Activated CD4-positive, alpha-beta T cell treated with anti-CD3 and anti-CD28 coated beads, Interleukin-2, amount 50 U/mL, for 24 hours (primary cell): Measurements from ENCODE around the gene DERL3.

Experiments used
- DNase-seq, 2 donors: peaks; one replicate each; pipeline ENCODE4 v3.0.0-alpha.2; 2020; ENCODE audit warnings: low read depth in 1 of 2, low spot score in 1 of 2

The DERL3 gene

DNA sequence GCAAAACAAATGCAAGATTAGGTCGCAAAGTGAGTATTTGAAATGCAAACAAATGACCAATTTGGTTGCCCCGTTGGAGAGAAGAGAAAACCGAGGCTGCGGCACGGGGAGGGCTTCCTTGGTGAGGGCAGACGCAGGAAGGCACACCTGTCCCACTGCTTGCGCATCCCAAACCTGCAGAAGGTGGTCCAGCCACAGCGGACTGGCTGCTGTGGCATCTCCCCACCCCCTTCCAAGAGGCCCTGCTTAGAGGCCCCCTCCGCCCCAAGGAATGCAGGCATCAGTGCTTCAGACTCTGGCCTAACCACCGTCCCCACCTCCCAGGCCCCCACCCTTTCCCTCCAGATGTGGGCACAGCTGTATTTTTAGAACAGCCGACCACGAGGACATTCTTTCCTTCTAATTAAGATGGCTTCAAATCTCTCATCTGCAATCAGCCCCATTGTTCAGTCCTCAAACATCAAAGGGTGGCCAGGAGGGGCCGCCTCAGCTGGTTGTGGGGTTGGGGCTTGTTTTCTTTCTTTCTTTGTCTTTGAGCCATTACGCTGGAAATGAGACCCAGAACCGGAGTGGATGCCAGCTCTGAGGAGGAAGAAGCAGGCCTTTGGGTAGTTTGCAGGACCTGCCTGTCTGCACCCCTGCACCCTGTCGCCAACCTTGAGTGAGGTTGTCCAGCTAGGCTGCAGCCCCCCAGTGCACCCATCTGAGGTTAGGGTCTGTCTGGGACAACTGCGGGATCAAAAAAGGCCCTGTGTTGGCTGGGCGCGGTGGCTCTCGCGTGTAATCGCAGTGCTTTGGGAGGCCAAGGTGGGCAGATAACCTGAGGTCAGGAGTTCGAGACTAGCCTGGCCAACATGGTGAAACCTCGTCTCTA is 9.4 kb upstream of the DERL3 start:
- no peak for DNase-seq

DNA sequence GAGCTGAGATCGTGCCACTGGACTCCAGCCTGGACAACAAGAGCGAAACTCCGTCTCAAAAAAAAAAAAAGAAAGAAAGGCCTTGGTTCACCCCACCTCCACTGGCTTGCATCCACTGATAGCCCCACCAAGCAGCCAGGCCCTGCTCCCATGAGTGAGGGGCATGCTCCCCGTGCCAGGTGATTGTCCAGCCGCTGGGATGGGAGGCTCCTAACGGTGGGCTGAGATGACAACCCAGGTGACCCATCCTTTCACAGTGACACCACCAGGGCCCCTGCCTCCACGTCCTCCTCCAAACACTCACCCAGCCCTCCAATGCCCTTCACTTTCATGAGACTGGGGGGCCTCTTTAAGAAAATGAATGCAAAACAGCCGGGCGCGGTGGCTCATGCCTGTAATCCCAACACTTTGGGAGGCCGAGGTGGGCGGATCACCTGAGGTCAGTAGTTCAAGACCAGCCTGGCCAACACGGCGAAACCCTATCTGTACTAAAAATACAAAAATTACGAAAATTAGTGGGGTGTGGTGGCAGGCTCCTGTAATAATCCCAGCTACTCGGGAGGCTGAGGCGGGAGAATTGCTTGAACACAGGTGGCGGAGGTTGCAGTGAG is 8.6 kb upstream of the DERL3 start:
- DNase-seq, result no peak

DNA sequence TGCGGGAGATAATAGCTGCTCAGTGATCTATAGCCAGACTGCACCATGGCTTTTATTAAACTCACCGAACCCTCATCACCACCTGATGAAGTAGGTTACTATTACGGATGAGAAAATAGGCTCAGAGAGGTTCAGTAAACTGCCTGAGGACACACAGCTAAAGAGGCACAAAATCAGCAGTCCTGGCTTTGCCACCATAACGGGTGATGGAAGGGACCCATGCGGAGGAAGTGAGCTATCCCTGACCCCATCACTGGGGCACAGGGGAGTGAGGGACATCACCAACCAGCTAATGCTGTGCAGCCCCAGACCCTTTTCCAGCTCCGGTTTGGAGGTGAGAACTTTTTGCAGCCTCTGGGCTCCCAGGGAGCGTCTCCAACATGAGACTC is 7.3 kb upstream of the DERL3 start:
- DNase-seq, result no peak

DNA sequence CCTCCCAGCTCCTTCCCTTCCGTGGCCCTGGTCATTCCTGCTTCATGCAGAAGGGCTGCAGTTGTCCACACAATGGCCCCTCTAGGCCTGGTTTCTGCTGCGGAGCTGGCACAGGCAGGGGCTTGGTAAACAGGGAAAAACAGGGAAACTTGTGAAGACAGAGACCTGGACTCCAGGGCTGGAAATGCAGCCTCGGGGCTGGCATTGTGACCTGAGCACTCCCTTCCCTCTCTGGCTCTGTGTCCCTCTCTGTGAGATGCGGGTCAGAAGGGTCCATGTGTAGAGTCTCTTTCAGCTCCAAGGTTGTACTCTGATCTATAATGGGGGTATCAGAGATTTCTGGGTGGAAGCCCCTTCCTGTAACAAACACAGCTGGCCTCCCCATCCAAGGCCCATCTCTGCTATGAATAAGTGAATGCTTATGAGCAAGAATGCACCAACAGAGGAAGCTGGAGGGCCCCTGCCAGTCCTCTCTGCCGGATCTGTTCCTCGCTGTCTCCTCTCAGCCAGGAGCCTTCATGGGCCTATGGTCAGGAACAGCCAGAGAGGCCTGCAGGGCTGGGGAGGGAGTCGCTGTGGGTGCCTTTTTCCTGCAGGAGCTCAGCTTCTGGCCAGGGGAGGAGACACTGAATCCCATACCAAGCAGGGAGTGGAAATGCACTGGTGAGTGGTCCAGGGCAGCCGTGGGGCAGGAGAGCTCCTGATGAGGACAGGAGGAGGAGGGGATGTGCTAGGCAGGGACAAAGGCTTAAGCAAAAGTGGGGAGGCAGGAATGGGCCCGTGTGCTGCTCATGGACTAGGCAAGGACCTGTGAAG is 6.7 kb upstream of the DERL3 start:
- no peak for DNase-seq

DNA sequence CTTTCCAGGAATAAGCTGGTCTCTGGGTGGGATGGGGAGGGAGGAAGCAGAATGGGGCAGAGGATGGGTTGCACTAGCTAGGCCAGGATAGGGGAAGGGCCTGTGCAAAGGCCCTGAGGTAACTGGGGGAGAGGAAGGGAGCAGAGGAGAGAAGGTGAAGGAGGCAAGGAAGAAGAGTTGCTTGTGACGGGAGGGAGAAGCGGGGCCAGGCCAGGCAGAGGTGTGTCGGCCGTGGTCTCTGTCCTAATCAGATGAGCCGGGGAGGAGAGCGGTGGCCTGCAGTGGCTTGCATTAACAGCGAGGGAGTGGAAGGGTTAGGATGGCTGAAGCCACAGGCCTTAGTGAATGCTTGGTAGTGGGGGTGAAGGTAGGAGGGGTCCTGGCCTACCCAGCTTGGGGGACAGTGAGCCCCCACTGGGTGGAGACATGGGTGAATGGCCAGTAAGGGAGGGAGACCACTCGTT is 6.0 kb upstream of the DERL3 start:
- DNase-seq, result no peak

DNA sequence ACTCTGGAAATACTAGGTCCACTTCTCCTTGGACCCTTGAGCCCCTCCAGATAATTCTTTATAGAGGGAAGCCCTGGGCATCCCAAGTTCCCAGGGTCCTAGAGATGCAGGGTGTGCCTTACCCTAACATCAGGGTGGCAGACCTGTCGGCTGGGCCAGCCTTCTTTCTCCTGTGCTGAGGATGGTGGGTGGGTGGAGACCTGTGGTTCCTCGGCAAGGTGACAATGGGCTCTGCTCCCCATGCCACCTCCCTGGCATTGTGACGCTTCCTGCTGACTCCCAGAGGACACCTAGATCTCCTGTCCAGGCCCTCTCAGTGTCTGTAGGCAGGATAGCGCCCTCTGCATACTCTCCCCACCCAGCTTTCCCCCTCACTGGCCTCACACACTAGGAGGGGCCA is 3.8 kb upstream of the DERL3 start:
- no peak for DNase-seq

DNA sequence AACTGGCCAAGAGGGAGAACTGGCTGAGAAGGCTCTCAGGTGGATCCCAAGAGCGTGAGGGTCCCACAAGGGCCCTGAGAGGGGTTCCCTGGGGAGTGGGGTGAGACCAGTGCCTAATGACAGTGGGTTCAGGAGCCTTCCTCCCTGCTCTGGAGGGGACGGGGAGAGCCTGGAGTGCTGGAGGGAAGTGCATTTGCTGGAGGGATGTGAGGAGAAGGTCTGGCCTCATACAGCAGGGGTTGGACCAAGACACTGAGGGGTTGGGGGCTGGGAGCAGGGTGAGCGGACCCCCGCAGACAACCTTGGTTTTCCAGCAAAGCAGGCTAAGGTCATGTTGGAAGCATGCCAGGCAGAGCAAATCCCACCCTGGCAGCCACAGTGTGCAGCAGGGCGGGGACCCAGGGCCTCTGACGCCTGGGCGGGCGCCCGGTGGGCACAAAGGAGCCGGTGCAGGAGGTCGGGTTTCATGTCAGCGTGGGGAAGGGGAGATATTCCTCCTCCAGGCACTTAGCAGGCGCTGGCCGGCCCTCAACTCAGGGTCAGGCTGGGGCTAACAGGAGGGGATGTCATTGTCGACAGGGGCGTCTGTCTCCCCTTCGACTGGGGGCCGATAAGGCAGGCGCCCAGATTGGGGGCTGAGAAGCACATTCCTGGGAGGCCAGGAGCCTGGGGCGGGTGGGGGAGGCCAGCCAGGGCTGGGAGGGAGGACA is 3.1 kb upstream of the DERL3 start:
- DNase-seq, result no peak

DNA sequence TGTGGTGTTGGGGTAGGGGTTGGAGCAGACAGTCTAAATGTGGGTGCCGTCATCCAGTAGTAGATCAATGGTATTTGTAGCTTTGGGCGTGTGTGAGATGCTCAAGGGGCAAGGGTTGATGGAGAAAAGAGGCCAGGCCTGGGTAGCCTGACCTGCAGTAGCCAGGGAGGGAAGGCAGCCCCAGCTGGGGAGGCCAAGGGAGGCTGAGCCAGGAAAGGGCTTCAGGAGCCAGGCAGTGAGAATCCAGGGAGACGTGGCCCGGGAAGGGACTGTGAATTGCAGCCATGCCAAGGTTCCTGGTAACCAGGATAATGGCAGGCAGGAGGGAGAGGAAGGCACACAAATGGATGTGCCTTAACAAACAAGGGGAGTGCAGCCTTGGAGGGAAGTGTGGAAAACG is 2.5 kb upstream of the DERL3 start:
- DNase-seq, result no peak

DNA sequence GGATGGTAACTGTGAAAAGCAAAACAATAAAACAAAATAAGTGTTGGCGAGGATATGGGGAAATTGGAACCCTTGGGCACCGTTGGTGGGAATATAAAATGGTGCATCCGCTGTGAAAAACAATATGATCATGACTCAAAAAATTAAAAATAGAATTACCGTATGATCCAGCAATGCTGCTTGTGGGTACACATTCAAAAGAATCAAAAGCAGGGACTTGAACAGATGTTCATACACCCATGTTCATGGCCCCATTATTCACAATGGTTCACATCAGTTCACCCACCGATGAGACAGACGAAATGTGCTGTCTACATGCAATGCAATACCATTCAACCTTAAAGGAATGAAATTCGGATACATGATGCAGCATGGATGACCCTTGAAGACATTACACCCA is 1.2 kb upstream of the DERL3 start:
- no peak for DNase-seq

DNA sequence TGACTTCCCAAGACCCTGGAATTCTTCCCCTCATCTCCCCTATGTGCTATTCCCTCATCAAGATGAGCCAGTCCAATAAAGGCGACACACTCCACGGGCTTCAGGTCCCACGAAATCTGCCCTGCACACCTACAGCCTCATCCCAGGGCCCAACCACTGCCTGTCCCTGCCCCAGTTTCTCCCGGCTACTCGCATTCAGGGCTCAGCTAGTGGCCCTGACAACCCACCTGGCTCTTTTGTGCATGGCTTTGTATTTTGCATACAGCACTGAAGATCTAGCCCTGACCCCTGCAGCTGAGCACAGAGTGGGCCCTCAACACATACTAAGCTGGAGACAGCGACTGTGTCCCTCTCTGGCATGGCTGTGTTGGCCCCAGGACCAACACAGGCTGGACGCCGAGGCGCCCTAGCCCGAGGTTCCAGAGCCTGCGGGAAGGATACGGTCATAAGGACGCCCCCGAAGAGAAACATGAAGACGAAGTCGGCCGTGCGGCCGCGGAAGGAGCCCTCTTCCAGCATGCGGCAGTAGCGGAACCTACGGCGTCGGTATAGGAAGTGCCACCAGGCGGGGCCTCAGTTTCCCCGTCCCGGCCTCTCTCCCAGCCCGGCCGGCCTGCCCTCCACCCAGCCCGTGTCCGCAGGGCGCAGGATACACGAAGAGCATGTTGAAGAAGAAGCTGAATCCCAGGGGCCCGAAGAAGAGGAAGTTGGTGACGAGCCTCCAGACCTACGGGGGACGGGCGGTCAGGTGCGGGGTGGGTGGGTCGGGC is 710 bp downstream of the DERL3 start:
- DNase-seq, result no peak

DNA sequence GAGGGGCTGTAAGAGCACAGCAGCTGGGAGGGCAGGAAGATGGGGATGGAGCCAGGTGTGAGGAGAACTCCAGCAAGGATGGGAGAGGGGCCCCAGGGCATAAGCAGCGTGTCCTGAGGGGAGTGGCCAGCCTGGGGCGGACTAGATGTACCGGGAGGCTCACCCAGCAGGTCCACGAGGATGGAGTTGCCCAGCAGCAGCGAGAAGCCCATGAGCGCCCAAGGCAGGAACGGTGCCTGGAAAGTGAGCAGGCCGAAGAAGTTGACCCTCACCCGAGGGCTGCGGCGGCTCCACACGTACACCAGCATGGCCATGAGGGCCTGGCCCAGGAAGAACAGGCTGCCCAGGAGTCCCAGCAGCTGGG is 1.3 kb downstream of the DERL3 start:
- DNase-seq, result no peak

DNA sequence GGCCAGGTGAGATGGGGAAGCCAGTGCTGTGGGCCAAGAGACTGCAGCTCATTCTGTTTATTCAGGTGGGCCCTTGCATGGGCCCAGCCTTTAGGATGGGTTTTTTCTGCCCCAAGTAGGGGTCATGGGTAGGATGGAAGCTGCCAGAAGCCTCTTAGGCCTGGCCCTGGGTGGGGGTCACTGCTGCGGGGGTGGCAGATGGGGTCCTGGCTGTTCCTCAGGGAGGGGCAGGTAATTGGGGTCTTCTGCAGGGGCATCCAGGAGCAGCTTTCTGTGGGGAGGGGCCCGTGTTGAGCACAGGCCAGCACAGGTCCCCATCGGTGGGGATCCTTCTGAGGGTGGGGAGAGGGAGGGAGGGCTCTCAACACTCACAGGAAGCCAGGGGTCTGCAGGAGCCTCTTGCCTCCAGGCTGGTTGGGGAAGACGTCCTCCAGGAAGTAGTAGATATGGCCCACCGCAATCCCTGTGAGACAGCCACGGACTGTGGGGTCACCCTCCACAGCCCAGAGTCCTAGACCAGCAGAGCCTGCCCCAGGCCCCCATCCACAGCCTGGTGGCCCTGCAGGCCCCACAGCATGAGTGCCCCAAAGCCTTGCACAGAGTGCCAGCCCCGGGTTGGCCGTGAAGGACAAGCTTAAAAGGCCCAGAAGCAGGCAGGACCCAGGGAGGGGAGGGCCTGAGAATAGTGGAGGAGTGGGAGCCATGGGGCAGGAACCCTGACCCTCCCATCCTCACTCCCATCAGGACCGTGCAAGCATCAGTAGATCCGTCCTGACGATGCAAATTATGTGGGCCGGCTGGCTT is 1.9 kb downstream of the DERL3 start:
- no peak for DNase-seq

DNA sequence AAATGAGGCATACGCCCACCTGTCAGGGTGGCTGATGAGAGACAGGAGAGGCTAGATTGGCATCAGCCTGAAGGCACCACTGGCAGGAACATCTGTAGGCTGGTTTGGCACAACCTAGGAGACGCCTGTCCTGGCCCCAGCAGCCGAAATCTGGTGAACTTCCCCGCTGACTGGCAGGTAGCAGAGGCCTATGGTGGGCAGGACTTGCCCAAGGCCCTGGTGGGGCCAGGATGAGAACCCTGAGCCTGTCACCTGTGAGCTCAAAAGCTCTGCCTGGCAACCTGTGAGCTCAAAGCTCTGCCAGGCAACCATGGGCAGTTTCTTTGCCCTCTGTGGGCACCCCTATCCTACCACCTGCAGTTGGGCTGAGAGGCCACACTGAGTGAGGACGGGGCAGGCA is 2.5 kb downstream of the DERL3 start:
- no peak for DNase-seq

DNA sequence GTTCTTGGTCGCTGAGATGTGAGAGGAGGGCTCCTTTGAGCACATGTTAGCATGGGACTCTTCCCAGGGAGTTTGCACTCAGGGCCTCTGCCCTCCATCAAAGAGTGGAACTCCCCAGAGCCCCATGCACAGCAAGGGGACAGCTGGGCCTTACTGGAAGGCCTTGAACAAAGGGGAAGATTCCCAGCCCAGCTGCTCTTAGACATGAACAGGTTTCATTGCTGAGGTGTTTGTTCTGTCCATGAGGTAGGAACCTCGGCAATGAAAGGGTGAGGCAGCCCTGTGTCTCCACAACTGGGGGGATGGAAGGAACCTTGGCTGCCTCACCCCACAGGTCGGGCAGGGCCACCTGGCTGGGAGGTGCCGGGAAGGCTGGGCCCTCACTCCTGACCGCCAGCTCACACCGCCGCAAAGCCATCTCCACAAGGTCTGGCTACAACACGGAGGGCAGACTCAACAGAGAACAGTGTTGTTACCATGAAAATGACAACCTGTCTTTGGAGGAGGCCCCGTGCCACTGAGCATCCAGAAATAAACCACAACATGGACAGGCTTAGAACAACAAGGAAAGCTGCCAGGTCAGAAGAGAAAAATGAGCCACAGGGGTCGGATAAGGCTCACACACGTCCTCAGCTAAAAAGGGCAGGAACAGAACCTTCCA is 3.2 kb downstream of the DERL3 start:
- no peak for DNase-seq

DNA sequence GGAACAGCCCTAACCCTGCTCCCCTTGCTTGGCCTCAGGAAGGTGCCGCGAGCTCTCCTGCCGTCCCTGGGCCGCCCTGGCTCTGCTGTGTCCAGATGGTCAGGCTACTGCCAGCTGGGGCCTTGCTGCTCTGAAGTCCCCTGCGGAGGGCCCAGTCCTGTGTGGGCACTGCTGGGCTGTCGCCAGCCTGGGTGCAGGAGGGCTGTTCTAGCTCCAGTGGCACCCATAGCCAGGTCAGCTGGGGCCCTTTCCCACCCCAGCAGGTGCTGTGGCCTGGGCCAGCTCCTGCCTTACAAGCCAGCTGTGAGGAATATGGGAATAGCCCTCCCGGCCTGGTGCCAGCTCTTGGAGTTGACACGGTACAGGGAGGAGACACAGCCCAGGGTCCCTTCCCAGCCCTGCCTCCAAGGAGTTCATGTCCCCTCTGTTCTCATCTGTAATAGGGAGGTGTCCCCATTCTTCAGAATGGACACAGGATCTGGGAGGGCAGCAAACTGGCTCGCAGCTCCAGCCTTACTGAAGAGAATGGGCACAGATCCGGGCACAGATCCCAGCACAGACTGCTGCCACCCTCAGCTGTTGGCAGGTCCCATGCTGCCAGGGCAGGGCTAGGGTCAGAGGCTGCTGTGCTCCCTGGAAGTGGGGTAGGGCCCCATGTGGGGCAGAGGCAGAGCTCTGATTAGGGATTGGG is 3.9 kb downstream of the DERL3 start:
- no peak for DNase-seq

DNA sequence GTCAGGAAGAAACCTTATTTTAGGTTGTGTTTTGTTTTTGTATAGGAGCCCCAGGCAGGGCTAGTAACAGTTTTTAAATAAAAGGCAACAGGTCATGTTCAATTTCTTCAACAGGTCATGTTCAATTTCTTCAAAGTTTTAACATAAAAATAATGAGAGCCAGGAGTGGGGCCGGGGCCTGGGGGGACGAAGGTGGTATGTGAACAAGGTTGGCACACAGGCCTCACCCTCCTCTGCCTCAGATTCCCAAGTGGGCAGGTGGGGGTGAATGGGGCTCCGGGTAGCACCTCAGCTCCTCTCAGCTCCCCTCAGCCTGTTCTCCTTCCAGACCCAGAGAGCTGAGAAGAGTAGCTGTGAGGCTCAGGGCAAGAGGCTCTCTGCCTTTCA is 4.4 kb downstream of the DERL3 start:
- DNase-seq, result no peak

DNA sequence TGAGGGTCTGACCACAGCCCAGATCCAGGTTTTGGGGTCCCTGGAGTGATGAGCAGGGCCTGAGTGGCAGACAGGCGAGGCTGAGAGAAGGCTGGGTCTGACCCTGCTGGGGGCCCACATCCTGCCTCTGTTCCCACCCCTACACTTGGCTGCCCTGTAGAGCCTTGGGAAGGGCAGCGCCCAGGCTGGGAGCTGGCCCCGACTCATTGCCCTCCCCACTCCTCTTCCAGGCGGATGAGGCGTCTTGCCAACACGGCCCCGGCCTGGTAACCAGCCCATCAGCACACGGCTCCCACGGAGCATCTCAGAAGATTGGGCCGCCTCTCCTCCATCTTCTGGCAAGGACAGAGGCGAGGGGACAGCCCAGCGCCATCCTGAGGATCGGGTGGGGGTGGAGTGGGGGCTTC is 4.9 kb downstream of the DERL3 start:
- no peak for DNase-seq

DNA sequence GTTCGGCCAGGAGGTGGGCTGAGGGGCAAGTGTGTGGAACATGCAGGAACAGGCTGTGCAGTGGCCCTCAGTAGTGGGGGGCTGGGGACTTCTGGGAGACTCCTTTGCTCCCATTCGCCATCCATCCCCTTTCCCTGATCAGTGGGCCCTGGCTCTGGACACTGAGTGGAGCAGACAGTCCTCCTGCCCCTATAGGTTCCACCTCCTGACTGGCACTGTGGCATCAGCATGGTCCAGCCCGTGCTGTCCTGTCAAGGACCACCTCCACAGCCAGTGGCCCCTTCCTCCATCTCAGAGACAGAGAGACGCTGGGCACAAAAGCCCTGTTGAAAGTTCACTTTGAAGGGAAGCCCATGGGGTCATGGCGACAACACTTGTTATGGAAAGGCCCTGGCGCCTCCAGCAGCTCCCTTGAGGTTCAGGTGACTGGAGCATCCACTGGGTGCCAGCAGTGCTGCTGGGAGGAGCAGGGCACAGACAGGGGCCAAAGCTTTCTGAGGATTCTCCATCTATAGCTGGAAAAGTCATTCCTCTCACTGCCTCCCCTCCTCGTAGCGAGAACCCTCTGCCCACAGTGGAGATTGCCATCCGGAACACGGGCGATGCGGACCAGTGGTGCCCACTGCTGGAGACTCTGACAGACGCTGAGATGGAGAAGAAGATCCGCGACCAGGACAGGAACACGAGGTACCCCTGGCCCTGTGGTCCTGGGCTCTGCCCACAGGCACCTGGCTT is 5.6 kb downstream of the DERL3 start:
- DNase-seq, result no peak
